Stomach (tissue), 4 donors: ENCODE data around the gene ABCB7.

Experiments
- CTCF ChIP-seq, 7 experiments: fragments of 450-650 bp in 4 of 7; fragments of 200-600 bp in 3 of 7; sonication (generic) in 3 of 7; IDR thresholded peaks; one replicate each; pipeline ENCODE4 v1.5.1; 2016 to 2019; ENCODE audit warnings: antibody characterized with exemption in 7 of 7, control low read depth in 2 of 7, mild to moderate bottlenecking in 1 of 7
- POLR2AphosphoS5 ChIP-seq, 3 donors: sonication (generic); formaldehyde crosslinking; IDR thresholded peaks; one replicate each; pipeline ENCODE4 v1.6.1; 2016; ENCODE audit warnings: antibody characterized with exemption in 3 of 3

- TF ChIP-seq POLR2AphosphoS5 (IDR thresholded peaks at IDR 0.05), result no peak
- no peak for TF ChIP-seq CTCF (IDR thresholded peaks at IDR 0.05)
These were observed 71.3 kb downstream of the ABCB7 start for GRCh38 chrX:75084757-75085156.
